Panc1 (cell line): Measurements from ENCODE around the gene HACD1. TPM values are rescaled to one million over a fixed set of nuclear protein-coding genes. Genes with fewer than 3 reads are reported as not detected.
A peak's percentile ranks its signal among the peaks of the same experiment; 100 is the strongest.

ENCODE experiments used
- ATAC-seq: fragments of 200-7000 bp; cut with Tn5 transposase; 2 replicates; pipeline ENCODE4 v1.9.1; 2020; ENCODE audit warnings: mild to moderate bottlenecking, moderate library complexity
- BruUV-seq: library from RNA; stranded (reverse); fragments of 400-500 nt; replicated peaks from 2 replicates; lab custom pipeline; 2021; lab: Mats Ljungman, UMichigan
- CTCF ChIA-PET: fragments of 300-600 bp; sonication (Branson Sonifier 250); formaldehyde crosslinking; loops from one replicate; lab custom pipeline; 2022; ENCODE audit warnings: antibody characterized with exemption; lab: Charles Lee
- POLR2A ChIA-PET: fragments of 300-600 bp; sonication (Branson Sonifier 250); formaldehyde crosslinking; loops from one replicate; lab custom pipeline; 2022; ENCODE audit warnings: antibody characterized with exemption; lab: Charles Lee
- DNase-seq: peaks from one replicate; pipeline ENCODE4 v3.0.0-alpha.2; 2010; ENCODE audit warnings: low read depth, low spot score
- H3K27ac ChIP-seq: 2 replicates; pipeline ENCODE4 v1.5.1; 2011; ENCODE audit warnings: mild to moderate bottlenecking, low read length, inconsistent platforms
- H3K27me3 ChIP-seq: fragments of 200-500 bp; sonication (Bioruptor generic); 2 replicates; pipeline ENCODE4 v1.6.0; 2014; ENCODE audit warnings: low read length, inconsistent platforms; ENCODE audit not compliant: control insufficient read depth, insufficient read depth
- H3K36me3 ChIP-seq: fragments of 200-500 bp; sonication (Bioruptor generic); 2 replicates; pipeline ENCODE4 v1.5.1; 2014; ENCODE audit warnings: inconsistent platforms, mild to moderate bottlenecking, low read length, moderate library complexity; ENCODE audit not compliant: control insufficient read depth, insufficient read depth
- H3K4me1 ChIP-seq: 2 replicates; pipeline ENCODE4 v1.5.1; 2011; ENCODE audit warnings: inconsistent platforms, mild to moderate bottlenecking, low read length, moderate library complexity; ENCODE audit not compliant: control insufficient read depth, insufficient read depth
- H3K4me3 ChIP-seq, 2 experiments: 2 replicates each; pipeline ENCODE4 v1.5.1; 2011 to 2012; ENCODE audit warnings: low read depth in 2 of 2, low read length in 2 of 2, mild to moderate bottlenecking in 2 of 2, inconsistent platforms in 1 of 2, moderate library complexity in 1 of 2
- H3K9me3 ChIP-seq: fragments of 200-500 bp; sonication (Bioruptor generic); 2 replicates; pipeline ENCODE4 v1.5.1; 2014; ENCODE audit warnings: low read depth, mild to moderate bottlenecking, inconsistent platforms, low read length, moderate library complexity; ENCODE audit not compliant: control insufficient read depth, insufficient read depth
- CTCF ChIP-seq: fragments of 450-650 bp; IDR thresholded peaks from 2 replicates; pipeline ENCODE4 v1.5.1; 2017; ENCODE audit warnings: mild to moderate bottlenecking
- POLR2AphosphoS5 ChIP-seq: IDR thresholded peaks from 2 replicates; pipeline ENCODE4 v1.6.1; 2012; ENCODE audit warnings: mild to moderate bottlenecking, low read depth, low read length, moderate library complexity
- REST ChIP-seq, 2 experiments: IDR thresholded peaks; 2 replicates each; pipeline ENCODE4 v1.6.1; 2011 to 2012; ENCODE audit warnings: low read depth in 2 of 2, control low read depth in 1 of 2, low read length in 1 of 2, mild to moderate bottlenecking in 1 of 2, moderate library complexity in 1 of 2; ENCODE audit not compliant: insufficient read depth in 1 of 2
- SIN3A ChIP-seq: IDR thresholded peaks from 2 replicates; pipeline ENCODE4 v1.6.1; 2012; ENCODE audit warnings: low read depth, mild to moderate bottlenecking, low read length, moderate library complexity, borderline replicate concordance; ENCODE audit not compliant: insufficient read depth
- TCF7L2 ChIP-seq: IDR thresholded peaks from 2 replicates; pipeline ENCODE4 v1.6.1; 2011; ENCODE audit warnings: mild to moderate bottlenecking, low read depth, low read length, inconsistent platforms
- in situ Hi-C: cut with HindIII; loops from 2 replicates; pipeline ENCODE4 v1.10.0; 2016; ENCODE audit warnings: low sequenced_read_pairs, low pct_unique_long_range_greater_than_20kb
- intact Hi-C: fragments of 100-400 bp; cut with micrococcal nuclease; formaldehyde crosslinking; loops from one replicate; pipeline ENCODE4 v1.10.0; 2022; ENCODE audit not compliant: unreplicated experiment
- total RNA-seq: library from RNA; stranded (reverse); gene quantifications from one replicate; pipeline ENCODE4 v1.2.1, GENCODE V29; 2021; ENCODE audit not compliant: unreplicated experiment

The HACD1 gene
- total RNA-seq, 1 experiment from 2014 or later = 53.1 TPM

GRCh38 chr10:17663450-17663849 lies 46.3 kb upstream of the HACD1 start:
- DNase-seq (no peak), ATAC-seq (no peak)
- BruUV-seq = no TSS peak
- CTCF ChIA-PET = no interaction called here
- intact Hi-C loops (no loop called here), in situ Hi-C loops (no loop called here)
- TF ChIP-seq POLR2AphosphoS5 (no peak), REST (IDR thresholded peaks at IDR 0.05; ENCODE audit: insufficient read depth in 1 of 2, low read depth in 2 of 2, low read length in 1 of 2) (no peak), CTCF (no peak), SIN3A (no peak), TCF7L2 (no peak)
- Histone ChIP-seq H3K27ac (no peak overlapping the region), H3K36me3 (no peaks in the 10 kb centered on the region; the same call in 1 of the 2 replicates), H3K9me3 (no peaks in the 10 kb centered on the region), H3K4me1 (peaks cover 7% of the 10 kb centered on the region), H3K27me3 (no peaks in the 10 kb centered on the region), H3K4me3 (no peak overlapping the region)
- POLR2A ChIA-PET = no interaction called here

- no peak for TF ChIP-seq SIN3A
- ChIA-PET CTCF (no interaction called here), POLR2A (no interaction called here)
- DNase-seq (no peak), ATAC-seq (no peak)
- BruUV-seq = TSS peak; percentile 56
- Histone ChIP-seq H3K27me3 (no peaks in the 10 kb centered on the region), H3K27ac (no peak overlapping the region), H3K4me3 (no peak overlapping the region), H3K36me3 (no peaks in the 10 kb centered on the region; the same call in 1 of the 2 replicates), H3K4me1 (peaks cover 5% of the 10 kb centered on the region), H3K9me3 (no peaks in the 10 kb centered on the region)
- in situ Hi-C loops = no loop called here
- intact Hi-C loops = no loop called here
Measured at GRCh38 chr10:17662193-17663138, 45.3 kb upstream of the HACD1 start.

GRCh38 chr10:17661510-17661909 lies 44.3 kb upstream of the HACD1 start:
- no peak for DNase-seq
- no TSS peak for BruUV-seq
- ATAC-seq = no peak

More at GRCh38 chr10:17661510-17661909, 44.3 kb upstream of the HACD1 start:
- ChIA-PET POLR2A (no interaction called here), CTCF (no interaction called here)
- H3K36me3 ChIP-seq = no peaks in the 10 kb centered on the region; the same call in 1 of the 2 replicates
- H3K4me1 ChIP-seq = peaks cover 5% of the 10 kb centered on the region
- intact Hi-C loops = no loop called here
- no peaks in the 10 kb centered on the region for H3K27me3 ChIP-seq
- no peaks in the 10 kb centered on the region for H3K9me3 ChIP-seq
- TF ChIP-seq POLR2AphosphoS5 (no peak), SIN3A (no peak), TCF7L2 (no peak), CTCF (no peak), REST (IDR thresholded peaks at IDR 0.05; ENCODE audit: insufficient read depth in 1 of 2, low read depth in 2 of 2, low read length in 1 of 2) (no peak)
- in situ Hi-C loops = no loop called here
- H3K4me3 ChIP-seq = no peak overlapping the region
- no peak overlapping the region for H3K27ac ChIP-seq
